GM12865 (cell line): ENCODE data around the gene ACOT13.

ENCODE experiments used
- DNase-seq: peaks from one replicate; pipeline ENCODE4 v3.0.0; 2010; ENCODE audit warnings: low read depth
- H3K4me3 ChIP-seq: 2 replicates; pipeline ENCODE4 v1.5.1; 2011; ENCODE audit warnings: mild to moderate bottlenecking, low read depth, low read length, control low read depth
- TF ChIP-seq, protein P1 (sequence below): IDR thresholded peaks from 2 replicates; pipeline ENCODE4 v1.5.1; 2011; ENCODE audit warnings: low read length, control low read depth, low read depth, inconsistent platforms; ENCODE audit not compliant: insufficient read depth; ENCODE audit errors: missing control alignments

The ACOT13 gene

DNA sequence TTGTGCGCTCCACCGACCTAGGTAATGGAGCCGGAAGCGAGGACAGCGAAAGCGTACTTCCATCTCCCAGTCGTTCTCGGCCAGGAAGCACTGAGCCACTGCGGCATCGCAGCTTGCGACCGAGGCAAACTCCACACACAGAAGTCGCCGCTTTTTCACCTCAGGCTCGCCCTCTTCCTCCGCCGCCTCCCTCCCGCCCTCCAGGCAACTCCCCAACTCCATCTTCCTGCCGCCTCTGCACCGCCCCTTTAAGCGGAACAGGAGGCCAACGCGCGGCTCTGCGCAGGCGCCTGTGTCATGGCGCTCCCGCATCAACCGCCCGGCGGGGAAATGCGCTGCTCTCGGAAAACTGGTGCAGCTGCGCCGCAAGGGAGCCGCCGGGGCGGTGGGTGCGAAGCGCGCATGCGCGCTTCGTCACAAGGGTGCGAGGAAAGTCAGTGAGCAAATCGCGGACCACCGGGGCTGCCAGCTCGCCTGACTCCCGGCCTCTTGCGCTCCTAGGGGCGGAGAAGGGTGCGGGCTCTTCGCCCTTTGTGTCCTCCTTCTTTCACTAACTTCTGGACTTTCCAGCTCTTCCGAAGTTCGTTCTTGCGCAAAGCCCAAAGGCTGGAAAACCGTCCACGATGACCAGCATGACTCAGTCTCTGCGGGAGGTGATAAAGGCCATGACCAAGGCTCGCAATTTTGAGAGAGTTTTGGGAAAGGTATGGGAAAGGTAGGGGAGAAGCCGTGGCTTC, at the start of gene ACOT13, which contains the start of gene TDP2:
Gene ACOT13, plus strand, starts transcription at position 437 of the 737 bp plus-strand sequence. Its CDS starts 187 bp downstream, at position 624.
Gene TDP2, minus strand, starts transcription at position 259 of the 737 bp plus-strand sequence. Its CDS starts 37 bp downstream, at position 222.
- DNase-seq: peak; percentile 99

DNA sequence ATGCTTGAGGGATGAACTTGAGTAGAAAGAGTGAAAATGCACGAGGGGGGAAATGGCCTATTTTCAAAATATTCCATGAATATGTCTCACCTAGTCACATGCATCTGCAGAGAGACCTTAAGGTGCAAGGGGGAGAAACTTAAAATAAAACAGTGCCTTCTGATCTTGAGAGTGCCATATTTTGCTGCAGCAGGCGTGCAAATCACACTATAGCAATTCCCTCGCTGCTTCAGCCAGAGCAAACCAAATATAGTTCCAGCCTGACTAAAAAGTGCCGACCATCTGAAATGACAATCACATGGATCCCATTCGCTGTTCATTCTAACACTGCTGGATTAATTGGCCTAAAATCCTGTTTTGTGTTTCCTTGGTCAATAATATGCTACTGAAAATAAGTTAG, 47.2 kb upstream of the ACOT13 start:
- no peak overlapping the region for H3K4me3 ChIP-seq
- no peak for DNase-seq

More for the DNA sequence above, at the start of gene ACOT13, which contains the start of gene TDP2:
- peak within 1 kb of the TSS; percentile 100 for H3K4me3 ChIP-seq
- TF ChIP-seq, protein P1, sequence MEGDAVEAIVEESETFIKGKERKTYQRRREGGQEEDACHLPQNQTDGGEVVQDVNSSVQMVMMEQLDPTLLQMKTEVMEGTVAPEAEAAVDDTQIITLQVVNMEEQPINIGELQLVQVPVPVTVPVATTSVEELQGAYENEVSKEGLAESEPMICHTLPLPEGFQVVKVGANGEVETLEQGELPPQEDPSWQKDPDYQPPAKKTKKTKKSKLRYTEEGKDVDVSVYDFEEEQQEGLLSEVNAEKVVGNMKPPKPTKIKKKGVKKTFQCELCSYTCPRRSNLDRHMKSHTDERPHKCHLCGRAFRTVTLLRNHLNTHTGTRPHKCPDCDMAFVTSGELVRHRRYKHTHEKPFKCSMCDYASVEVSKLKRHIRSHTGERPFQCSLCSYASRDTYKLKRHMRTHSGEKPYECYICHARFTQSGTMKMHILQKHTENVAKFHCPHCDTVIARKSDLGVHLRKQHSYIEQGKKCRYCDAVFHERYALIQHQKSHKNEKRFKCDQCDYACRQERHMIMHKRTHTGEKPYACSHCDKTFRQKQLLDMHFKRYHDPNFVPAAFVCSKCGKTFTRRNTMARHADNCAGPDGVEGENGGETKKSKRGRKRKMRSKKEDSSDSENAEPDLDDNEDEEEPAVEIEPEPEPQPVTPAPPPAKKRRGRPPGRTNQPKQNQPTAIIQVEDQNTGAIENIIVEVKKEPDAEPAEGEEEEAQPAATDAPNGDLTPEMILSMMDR: peak; percentile 56

DNA sequence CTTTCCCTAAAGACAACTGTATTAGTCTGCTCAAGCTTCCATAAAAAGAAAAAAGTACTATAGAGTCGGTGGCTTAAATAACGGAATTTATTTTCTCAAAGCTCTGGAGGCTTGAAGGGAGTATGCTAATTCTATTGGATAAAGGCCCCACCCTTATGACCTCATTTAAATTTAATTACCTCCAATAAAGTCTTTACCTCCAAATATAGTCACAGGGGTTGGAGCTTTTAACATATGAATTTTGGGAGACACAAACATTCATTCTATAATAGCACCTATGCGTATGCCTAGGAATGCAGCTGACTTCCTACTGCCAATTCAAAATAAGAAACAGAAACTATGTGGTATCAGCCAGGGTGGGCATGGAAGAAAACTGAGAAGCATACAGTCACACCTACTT, 46.2 kb upstream of the ACOT13 start:
- no peak overlapping the region for H3K4me3 ChIP-seq
- TF ChIP-seq, protein P1: no peak
- no peak for DNase-seq

More for the DNA sequence above, 47.2 kb upstream of the ACOT13 start:
- TF ChIP-seq, protein P1: no peak

DNA sequence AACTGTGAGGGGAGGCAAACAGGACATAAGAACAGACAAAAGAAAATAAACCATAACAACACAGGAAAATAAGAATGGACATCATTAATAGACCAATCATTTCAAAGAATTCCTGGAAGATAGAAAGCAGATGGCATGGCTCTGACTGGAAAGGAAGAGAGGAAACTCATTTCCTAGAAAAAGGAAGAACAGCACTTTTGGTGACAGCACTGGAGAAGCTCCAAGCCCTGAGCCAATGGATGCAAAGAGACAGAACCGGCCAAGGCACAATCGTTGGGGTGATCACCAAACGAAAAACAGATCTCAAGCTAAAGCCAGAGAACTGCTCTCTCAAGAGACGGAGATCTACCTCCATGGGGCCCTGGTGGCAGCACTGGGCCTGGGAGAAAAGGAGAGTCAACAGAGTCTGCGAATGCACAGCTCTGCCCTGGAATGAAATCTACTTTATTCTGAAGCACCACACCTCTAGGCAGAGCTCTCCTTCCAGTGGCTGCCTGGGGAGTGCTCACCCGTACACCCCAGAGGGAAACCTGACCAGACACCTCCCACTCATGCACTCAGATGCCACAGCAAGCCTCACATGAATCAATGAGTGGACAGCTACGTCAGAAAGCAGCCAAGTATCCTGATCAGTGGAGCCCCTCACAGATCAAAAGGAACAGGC, 45.1 kb upstream of the ACOT13 start:
- H3K4me3 ChIP-seq: no peak overlapping the region
- no peak for DNase-seq
- TF ChIP-seq, protein P1: no peak

DNA sequence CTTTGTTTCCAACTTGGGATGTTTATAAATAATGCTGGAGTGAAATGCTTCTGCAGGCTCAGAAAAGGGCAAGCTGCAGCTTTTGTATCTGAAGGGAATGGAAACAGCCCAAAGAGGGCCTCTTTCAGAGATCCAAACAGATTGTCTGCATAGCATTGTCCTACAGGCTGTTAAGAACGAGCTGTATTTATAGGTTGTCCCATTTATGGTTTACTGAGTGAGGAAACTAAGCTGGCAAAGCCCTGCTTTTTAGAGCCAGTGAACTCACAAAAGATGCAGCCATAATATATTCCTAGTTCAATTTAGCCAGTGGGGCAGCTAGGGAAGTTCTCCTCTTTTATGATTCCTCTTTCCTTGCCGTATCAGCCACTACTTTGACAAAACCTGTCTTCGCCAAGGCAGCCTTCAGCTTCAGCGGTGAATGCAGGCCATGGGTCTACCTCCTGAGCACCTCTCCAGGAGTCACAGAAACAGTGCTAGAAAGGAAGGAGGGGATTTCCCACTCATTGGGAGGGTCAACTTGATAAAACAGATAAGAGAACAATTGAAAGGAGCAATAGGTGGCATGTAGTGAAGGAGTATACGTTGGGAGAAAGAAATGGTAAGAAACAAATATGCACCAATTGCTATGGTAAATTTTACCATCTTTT, 35.9 kb upstream of the ACOT13 start:
- TF ChIP-seq, protein P1: no peak
- H3K4me3 ChIP-seq: no peak overlapping the region
- DNase-seq: no peak

DNA sequence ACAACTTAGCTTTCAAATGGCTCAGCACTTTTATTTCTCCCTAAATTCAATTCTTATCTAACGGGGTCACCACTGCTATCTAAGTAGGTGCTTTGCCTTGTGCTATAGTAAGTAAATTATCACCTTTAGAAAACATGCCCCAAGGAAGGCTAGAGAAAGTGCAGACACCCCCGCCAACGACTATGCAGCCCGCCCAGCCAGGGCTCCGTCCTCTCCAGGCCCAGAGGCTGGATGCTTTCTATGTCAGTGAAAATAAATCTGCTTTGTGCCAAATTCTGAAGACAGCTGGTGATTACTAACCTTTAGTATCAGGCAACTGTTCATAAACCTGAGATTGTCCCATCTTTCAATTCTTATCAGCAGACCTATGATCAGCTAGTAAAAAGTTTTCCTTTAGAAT, 35.2 kb upstream of the ACOT13 start:
- H3K4me3 ChIP-seq: no peak overlapping the region
- no peak for DNase-seq
- TF ChIP-seq, protein P1: no peak
